Measurements from ENCODE around the gene PLA2G4B.

- TF ChIP-seq EZH2 (IDR thresholded peaks at IDR 0.05; ENCODE audit: low read depth, low read length, severe bottlenecking): no peak
- no peak for TF ChIP-seq SP1 (IDR thresholded peaks at IDR 0.05; ENCODE audit: low read depth, low read length)
Observed at GRCh38 chr15:41841131-41841530, 2.5 kb downstream of the PLA2G4B start.
